ENCODE results near the gene ENPP3.
"Not testable (repeated sequence)": the region's sequence is repeated elsewhere in the genome, so short reads cannot be mapped to it uniquely, and the experiment has no call there.

The ENPP3 gene

DNA sequence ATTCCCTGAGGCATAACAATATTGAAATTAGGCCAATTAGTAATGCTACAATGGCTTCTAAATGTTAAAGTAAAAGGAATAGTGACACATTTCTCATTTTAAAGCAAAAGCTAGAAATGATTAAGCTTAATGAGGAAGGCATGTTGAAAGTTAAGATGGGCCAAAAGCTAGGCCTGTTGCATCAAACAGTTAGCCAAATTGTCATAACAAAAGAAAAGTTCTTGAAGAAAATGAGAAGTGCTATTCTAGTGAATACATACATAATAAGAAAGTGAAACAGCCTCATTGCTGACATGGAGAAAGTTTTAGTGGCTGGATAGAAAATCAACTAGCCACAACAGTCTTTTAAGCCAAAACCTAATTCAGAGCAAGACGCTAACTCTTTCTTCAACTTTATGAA lies 51.2 kb downstream of the ENPP3 start:
- DNase-seq, result no peak

- DNase-seq, result no peak
These were observed 54.9 kb downstream of the ENPP3 start for GRCh38 chr6:131692031-131692430.

- no peak for DNase-seq
These were observed 55.5 kb downstream of the ENPP3 start for GRCh38 chr6:131692589-131692988.

DNA sequence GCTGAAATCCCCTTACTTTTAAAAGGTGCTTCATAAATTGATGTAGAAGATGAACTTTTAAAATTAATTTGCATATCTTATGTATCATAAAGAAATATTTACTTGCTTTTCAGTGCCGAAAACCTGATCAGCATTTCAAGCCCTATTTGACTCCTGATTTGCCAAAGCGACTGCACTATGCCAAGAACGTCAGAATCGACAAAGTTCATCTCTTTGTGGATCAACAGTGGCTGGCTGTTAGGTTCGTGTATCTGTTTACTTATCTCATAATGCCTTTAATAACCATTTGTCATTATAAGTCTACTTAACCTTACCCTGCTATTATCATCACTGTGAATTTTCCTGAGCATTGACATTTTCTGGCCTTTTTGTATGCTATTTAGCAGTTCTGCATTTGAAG lies 56.3 kb downstream of the ENPP3 start:
- no peak for DNase-seq

DNA sequence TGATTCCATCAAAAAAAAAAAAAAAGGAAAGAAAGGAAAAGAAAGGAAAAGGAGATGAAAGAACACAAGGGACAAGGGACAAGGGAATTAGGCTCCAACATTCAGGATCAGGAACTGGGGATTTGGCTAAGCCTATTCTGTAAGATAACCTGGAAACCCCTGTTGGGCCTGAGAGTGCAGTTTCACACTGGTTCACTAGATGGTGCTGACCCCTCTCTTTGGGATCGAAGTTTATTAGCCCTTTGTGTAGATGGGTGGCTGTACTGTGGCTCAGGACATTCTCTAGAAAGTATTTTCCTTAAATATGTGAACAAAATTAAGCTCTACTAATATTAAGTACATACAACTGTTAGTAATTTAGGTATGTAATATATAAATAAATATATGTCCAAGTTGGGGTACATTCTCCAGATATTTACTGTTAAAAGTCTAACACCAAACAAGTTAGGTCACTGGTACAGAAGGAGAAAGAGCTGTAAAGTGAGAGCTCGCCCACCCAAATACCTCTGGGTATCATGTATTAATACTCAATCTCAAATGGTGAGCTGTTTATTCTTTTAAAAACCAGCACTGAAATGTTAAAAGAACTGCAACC lies 57.8 kb downstream of the ENPP3 start:
- peak; percentile 53 to 57 for DNase-seq

DNA sequence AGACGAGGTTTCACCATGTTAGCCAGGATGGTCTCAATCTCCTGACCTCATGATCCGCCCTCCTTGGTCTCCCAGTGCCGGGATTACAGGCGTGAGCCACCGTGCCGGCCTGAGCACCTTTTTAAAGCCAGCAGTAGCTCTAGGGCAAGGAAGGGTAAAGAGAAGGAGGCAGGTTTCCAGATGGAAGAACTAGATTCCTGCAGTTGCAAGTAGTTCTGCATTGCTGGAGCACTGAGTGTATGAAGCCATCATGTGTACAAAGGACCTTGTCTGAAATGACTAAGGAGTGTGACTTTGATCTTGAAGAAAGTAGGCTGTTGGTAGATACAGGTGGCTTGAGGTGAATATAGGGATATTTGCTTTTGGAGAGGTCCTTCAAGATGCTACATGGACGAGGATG lies 59.9 kb downstream of the ENPP3 start:
- DNase-seq, result no peak

- not testable (repeated sequence) for DNase-seq
These were observed 63.7 kb downstream of the ENPP3 start for GRCh38 chr6:131700851-131701250.

- DNase-seq, result not testable (repeated sequence)
These were observed 66.8 kb downstream of the ENPP3 start for GRCh38 chr6:131703905-131704304.

- DNase-seq, result not testable (repeated sequence)
These were observed 73.8 kb downstream of the ENPP3 start, which contains the start of gene CTAGE9 for GRCh38 chr6:131710917-131711316. Gene CTAGE9, minus strand, starts transcription at chr6:131711017. Its CDS starts 0 bp downstream, at chr6:131711017.

DNA sequence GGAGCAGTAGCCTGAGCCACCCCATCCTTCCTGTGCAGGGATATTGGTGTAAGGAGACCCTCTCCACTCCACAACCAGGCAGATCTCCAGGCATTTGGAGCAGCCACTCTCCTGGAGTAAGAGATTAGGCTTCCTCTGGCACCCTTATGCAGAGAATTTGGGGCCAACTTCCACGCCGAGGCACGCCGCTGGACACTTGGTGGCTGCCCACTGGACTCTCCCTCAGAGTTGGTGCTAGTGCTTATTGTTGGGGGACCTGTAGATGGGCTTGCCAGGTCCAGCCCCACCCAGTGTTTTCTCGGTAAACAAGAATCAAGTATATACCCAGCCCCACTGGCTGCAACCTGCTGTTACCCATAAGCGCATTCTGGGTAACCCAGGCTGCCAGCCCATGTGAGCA lies 78.5 kb downstream of the ENPP3 start:
- DNase-seq, result not testable (repeated sequence)

DNA sequence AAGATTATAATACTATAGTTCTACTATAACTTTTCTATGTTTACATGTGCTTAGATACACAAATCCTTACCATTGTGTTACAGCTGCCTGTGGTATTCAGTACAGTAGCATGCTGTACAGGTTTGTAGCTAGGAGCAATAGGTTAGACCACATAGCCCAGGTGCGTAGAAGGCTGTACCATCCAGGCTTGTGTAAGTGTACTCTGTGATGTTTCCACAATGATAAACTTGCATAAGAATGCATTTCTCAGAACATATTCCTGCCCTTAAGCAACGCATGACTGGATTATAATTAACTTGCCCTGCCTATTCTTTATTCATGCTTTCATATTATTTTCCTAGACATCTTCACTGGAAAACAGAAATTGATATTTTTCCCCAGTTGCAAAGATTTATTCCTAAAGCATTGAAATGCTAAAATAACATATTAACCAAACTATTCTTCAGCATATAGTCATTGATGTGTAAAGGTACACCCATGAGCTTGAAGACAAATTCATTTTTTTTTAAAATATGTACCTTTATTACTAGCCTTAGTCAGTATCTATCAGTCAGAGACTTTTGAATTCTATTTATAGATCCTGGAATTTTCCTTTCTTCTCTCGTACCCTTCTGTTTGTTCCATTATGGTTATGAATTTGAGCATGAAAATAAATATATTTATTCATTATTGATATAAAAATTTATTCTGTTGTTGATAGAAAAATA lies 80.9 kb downstream of the ENPP3 start:
- no peak for DNase-seq

- no peak for DNase-seq
These were observed 84.1 kb downstream of the ENPP3 start for GRCh38 chr6:131721161-131721560.

DNA sequence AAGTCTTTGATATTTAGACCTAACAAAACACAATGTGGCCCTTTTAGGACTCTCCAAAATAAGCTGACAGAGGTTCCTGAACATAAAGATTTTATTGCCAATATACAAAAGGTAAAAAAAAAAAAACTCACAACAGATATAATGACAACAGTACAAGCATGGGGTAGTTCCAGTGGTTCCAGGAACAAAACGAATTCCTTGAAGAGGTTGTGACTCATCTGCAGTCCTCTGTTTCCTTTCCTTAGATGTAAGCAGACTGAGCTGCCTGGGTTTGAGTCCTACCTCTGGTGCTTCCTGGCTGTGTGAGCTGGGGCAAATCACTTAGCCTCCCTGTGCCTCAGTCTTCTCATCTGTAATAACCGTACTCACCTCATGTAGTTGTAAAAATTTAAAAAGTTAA lies 87.0 kb downstream of the ENPP3 start:
- DNase-seq, result no peak

DNA sequence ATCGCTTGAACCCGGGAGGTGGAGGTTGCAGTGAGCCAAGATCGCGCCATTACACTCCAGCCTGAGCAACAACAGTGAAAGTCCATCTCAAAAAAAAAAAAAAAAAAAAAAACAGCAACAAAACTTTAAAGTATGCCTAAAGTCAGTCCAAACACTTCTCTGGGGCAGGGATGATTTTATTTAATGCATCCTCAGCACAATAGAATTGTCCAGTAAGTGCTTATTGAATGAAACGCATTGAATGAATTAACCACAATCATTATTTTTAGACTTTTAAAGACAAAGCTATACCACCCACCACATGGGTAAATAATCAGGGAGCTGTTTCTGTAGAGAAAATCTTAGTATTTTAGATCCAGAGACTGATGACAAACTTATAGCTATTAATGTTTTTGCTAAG lies 90.4 kb downstream of the ENPP3 start:
- DNase-seq, result no peak

GRCh38 chr6:131727868-131728267 lies 90.8 kb downstream of the ENPP3 start:
- no peak for DNase-seq

- DNase-seq, result no peak
These were observed 91.3 kb downstream of the ENPP3 start for GRCh38 chr6:131728296-131728939.

DNA sequence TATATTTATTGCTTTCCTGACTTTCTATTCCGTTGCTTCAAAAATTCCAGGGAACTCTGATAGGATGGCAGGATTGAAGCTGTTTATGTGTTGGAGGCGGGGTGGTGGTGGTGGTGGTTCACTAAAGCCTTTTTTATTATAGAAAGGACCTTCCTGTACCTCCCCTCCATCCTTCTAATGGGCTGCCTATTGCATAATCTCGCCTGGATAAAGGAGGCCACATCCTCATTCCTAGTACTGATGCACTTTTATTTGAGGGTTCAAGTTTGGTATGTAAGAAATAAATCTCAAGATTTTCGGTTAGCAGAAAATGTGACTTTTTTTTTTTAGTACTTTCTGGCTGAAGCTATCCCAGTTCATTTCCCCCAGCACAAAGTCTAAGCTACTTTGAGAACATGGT lies 92.4 kb downstream of the ENPP3 start:
- no peak for DNase-seq

- DNase-seq, result no peak
These were observed 93.2 kb downstream of the ENPP3 start for GRCh38 chr6:131730264-131730663.

GRCh38 chr6:131731224-131731623 lies 94.1 kb downstream of the ENPP3 start:
- DNase-seq, result no peak

DNA sequence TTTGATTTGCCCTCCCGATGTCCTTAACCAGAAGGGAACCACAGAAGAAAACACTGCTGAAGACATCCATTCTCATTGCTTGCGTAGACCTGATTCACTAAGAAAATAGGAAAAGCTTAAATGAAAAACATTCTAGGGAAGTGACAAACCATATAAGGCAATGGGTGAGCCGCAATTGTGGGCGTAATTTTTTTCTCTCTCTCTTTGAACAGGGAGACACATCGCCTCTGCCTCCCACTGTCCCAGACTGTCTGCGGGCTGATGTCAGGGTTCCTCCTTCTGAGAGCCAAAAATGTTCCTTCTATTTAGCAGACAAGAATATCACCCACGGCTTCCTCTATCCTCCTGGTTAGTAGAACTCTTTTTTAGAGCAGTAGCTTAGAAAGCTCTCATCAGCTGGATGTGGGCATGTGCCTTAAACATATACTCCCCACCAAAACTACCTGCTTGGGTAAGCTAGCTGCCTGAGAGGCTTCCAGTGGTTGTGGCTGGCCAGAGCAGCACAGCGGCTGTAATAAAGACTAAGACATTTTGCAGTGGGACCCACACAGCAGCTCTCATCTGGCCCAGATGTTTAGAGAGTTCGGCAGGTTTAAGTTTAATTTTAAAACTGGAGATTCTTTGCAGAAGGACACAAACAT lies 96.4 kb downstream of the ENPP3 start:
- DNase-seq, result no peak

GRCh38 chr6:131736003-131736596 lies 99.0 kb downstream of the ENPP3 start:
- DNase-seq, result no peak

- DNase-seq, result no peak
These were observed 99.7 kb downstream of the ENPP3 start for GRCh38 chr6:131736811-131737210.

- no peak for DNase-seq
These were observed 102.0 kb downstream of the ENPP3 start for GRCh38 chr6:131739136-131739535.

Measured in AML-193 (cell line).